UCSD-AML1 (cell line): ENCODE data around the gene MPEG1.
A peak's percentile ranks its signal among the peaks of the same experiment; 100 is the strongest.

Experiments
- DNase-seq: peaks from one replicate; lab custom pipeline; 2025; ENCODE audit not compliant: unreplicated experiment; lab: John Stamatoyannopoulos, UW

MPEG1 gene

DNA sequence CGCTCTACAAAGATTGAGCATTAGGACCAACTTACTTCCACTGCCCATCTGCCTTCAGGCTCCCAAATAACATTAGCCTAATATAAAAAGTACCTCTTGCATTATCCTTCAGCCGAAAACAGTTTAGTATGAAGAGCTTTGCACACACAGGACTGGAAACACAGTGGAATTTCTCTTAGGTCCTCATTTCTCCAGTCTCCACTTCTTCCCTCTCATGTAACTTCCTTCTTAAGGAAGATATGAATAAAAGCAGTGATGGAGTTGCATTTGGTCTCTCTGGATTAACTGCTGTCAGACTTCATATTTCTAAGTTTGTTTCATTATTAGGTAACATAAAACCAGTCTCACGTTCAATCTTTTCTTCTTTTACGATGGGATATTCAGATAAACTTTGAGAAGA lies 5.6 kb upstream of the MPEG1 start:
- DNase-seq: no peak

DNA sequence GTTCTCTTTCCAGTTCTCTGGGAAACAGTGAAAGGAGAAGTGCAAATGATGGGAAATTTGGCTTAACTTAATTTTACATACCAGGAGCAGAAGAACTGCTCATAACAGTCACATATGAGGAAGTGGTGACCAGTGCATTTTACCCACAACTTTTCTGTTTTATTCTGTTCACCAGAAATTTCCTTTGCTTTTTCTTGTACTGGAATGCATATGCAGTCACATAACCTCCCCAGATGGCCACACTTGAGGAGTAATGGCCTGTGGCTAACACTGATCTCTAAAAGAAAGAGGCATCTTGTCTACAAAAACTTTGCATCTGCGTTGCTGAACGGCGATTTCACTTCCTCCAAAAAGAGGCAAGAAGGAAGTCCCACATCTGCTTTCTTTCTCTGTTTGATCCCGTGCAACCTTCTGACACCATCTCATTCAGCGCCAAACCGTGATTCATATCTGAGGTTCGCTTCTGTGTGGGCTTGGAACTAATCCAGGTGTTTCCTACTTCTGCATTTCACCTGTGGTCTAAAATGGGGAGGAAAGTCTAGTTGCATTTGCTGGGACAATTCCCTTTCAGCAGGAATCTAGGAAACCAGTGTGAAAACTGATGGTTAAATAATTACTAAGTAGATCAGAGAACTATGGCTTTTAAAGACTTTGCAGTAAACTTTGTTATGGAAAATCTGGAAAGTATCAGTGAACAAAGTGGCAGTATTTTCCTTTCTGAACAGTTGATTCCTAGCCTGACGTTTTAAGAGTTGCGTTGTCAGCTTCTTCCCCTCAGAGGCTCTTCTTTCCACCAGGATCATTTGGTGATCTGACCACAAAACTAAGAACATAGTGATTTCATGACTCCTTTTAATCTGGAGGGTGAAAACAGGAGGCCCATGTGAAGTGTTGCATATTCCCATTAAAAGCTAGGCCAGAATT lies 4.2 kb upstream of the MPEG1 start:
- no peak for DNase-seq

GRCh38 chr11:59214141-59214893 lies 1.6 kb upstream of the MPEG1 start:
- no peak for DNase-seq

- no peak for DNase-seq
Observed at GRCh38 chr11:59212222-59212621, 505 bp downstream of the MPEG1 start.

DNA sequence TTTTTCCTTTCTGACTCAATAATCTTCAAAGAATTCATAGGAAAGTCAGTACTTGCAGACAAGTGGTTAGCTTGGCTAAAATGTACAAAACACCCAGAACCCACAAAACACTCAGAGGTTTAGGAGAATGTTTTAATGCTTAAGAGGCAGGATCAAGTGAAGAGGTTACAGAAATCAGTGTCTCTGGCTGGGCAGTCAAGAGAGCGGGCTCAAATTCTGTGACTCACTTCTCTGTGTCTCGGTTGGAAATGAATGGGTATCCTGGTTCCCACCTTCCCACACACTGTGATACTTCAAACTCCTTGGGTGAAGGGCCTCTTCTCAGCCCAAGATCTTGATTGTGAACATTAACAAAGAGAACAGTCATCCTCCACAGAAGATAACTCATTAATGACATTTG lies 3.8 kb downstream of the MPEG1 start:
- DNase-seq: no peak

DNA sequence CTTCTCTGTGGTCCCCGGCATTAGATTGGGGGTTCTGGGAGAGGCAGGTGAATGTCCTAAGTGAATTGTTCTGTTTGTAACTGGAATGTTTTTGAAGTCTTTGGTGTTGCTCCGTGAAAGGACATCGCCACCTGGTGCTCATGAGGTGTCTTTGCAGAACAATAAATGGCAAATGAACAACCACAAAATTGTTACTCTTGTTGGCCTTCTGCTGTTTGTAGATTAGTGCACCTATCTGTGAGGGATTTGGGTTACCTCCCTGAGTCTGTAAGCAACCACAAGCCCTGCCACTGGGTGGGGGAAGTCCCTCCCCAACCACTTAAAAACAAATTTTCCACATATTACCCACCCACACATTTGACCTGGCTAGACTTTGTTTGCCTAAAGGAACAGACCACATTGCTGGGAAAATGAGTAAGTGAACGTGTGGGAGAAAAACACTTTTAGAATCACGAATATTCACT lies 4.7 kb downstream of the MPEG1 start:
- DNase-seq: peak; percentile 18

DNA sequence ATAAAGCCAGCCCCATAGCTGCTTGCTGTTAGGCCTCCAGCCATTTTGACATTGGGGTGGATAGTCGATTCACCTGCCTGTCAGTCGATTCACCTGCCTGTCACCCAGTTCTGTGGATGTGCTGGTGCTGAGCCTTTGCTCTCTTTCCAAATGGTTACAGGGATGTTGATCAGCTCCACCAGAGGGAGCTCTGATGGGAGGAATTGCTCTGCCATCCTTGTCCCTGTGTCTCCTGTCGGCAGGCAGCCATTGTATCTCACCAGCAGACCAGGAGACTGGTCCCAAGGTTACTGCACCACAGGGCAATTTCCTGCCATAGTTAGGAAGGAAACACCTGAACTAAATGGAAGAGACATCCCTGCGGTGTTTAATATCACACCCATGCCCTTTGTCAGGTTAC lies 6.1 kb downstream of the MPEG1 start:
- DNase-seq: peak; percentile 30

GRCh38 chr11:59205648-59206047 lies 7.1 kb downstream of the MPEG1 start:
- DNase-seq: no peak

DNA sequence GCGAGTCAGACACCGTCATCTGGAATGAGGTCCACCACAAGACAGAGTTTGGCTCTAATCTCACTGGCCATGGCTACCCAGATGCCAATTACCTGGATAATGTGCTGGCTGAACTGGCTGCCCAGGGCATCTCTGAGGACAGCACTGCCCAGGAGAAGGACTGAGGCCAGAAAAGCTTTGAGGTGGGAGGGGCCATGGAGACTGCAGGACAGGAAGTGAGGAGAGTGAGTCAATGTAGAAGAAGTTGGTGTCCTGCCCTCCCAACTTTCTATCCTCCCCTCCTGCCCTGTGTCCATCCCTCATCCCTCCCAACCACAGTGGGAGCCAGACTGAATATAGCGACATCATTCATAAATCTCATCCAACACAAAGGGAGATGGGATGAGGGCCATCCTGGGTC lies 8.0 kb downstream of the MPEG1 start:
- no peak for DNase-seq

GRCh38 chr11:59201353-59201752 lies 11.4 kb downstream of the MPEG1 start:
- DNase-seq: no peak

- DNase-seq: no peak
Observed at GRCh38 chr11:59200423-59200746, 12.3 kb downstream of the MPEG1 start.

GRCh38 chr11:59199546-59200422 lies 12.9 kb downstream of the MPEG1 start:
- no peak for DNase-seq

GRCh38 chr11:59198726-59199125 lies 14.0 kb downstream of the MPEG1 start:
- DNase-seq: no peak

DNA sequence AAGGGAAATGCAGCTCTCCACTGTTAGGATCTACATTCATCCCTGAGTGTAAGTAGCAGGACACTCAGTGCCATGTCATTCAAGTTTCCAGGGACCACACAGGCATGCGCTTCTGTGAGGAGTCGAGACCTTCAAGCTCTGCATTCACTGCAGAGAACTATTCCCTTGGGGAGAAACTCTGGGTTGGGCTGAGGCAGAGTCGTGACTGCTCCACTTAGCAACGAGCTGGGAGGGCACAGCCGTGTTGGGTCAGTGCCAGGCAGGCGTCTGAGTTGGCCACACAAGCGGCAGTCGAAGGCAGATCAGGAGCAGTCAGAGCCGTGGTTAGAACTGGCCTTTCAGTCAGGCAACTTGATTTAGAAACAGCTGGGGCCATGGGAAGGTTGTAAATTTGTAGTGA lies 14.7 kb downstream of the MPEG1 start:
- DNase-seq: no peak

DNA sequence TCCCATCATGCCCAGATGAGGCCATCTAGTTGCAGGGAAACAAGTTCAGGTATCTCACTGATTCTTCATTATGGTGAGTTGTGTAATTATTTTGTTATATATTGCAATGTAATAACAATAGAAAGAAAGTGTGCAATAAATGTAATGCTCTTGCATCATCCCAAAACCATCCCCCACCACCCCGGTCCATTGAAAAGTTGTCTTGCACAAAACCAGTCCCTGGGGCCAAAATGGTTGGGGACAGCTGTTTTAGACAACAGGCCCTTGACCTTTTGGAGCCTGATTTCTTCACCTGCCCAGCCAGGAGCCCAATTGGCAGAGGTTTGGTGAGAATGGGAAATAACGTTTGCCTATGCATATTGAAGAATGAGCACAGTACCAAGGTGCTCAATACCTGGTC lies 15.9 kb downstream of the MPEG1 start:
- no peak for DNase-seq

DNA sequence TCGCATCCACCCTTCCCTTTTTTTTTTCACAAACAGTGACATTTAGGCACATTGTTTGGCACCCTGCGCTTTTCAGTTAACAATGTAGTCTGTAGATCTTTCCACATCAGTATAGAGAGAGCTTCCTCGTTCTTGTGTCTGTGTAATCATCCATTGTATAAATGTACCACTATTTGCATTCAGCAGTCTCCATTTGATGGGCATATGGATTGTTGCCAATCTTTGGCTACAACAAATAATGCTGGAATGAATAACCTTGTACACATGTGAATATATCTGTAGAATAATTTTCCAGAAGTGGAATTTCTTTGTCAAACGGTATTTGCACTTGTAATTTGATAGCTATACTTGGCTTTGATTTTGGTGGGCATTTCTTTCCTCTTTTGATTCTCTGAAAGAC lies 17.1 kb downstream of the MPEG1 start:
- no peak for DNase-seq

DNA sequence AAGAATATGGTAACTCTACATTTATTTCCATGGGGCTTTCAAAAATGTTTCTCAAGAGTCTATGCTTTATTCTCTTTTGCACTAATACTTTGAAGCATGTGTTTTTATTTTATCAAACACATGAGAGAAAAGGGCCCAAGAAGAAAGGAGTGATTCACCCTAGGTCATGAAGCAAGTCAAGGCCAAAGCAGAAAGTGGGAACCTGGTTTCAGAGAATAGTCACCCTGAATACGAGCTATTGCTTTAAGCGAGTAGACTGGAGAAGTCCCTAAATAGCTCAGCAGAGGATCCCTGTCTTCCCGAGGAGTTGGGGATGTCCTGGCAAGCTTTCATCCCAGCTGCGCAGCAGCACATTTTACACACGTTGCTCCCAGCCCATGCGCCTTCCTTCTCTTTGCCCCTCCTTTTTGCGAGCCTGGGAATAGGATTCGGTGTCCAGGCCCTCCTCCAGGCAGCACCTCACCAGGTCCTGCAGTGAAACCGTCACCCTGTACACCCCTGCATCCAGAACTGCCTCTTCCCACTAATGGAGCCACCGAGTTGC lies 19.1 kb downstream of the MPEG1 start:
- no peak for DNase-seq

DNA sequence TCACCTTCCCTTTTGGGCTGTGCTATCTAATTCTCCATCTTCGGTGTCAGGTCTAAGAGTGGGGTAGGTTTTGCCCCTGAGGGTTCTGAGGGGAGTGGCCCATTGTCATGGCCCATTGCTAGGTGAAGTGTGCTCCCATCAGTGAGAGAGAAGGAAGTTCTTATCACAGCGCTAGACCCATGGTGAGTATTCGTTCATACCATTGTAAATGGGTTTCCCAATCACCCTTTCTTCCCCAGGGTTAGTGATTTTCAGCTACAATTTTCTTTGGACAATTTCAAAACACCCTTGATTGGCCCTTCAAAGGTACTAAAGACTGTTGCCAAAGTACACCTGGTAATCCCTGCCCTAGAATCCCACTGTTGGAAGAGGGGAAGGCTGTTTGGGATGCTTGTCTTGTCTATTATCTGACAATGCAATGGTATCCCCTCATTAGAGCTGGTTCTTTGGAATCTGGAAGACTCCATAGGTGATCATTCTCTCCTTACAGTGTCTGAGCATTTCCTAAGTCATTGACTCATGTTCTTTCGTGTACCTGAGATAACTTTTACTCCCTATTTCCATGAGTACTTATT lies 20.2 kb downstream of the MPEG1 start:
- DNase-seq: no peak

- no peak for DNase-seq
Observed at GRCh38 chr11:59191890-59192289, 20.8 kb downstream of the MPEG1 start.

GRCh38 chr11:59191095-59191494 lies 21.6 kb downstream of the MPEG1 start:
- no peak for DNase-seq

- DNase-seq: no peak
Observed at GRCh38 chr11:59189986-59190385, 22.7 kb downstream of the MPEG1 start.
